ENCODE results near the gene RNF144A. TPM values are rescaled to one million over a fixed set of nuclear protein-coding genes. Genes with fewer than 3 reads are reported as not detected.
"Not testable (repeated sequence)": the region's sequence is repeated elsewhere in the genome, so short reads cannot be mapped to it uniquely, and the experiment has no call there.

Gene RNF144A
- total and polyA plus RNA-seq, 11 donors = 3.5 to 27.2 (median 11.9) TPM

DNA sequence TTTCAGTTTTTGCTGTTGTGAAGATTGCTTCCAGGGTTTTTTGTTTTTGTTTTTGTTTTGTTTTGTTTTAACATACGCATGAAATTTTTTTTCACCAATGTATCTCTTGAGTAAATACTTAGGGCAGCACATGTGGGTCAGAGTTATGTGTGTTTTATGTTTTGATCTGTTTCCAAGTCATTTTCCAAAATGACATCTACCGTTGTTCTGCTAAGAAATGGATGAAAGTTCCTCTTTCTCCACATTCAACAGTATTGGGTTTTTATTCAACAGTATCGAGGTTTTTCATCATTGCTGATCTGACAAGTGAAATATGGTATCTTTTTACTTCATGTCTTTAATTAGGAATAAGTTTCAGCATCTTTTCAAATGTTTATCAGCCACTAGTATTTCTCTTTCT lies 16.7 kb downstream of the RNF144A start:
- H3K4me1 ChIP-seq = peaks cover 0 to 74% (median 13%) of the 10 kb centered on the region in 12 donors
- intact Hi-C loops (cut with DNase I) = no loop called here

GRCh38 chr2:6934345-6934744 lies 17.1 kb downstream of the RNF144A start:
- Histone ChIP-seq H3K9me3 (no peaks in the 10 kb centered on the region), H3K4me1 (peaks cover 0 to 75% (median 11%) of the 10 kb centered on the region in 12 donors), H3K27me3 (no peaks in the 10 kb centered on the region), H3K27ac (no peak overlapping the region), H3K4me3 (no peak overlapping the region), H3K36me3 (no peaks in the 10 kb centered on the region)
- no peak for ATAC-seq
- 85 to 94% (median 91%) methylated on average over 1 of the region's 1 CpG for WGBS, 4 donors
- no peak for TF ChIP-seq POLR2A (IDR thresholded peaks at IDR 0.05)
- TF ChIP-seq, protein P1, sequence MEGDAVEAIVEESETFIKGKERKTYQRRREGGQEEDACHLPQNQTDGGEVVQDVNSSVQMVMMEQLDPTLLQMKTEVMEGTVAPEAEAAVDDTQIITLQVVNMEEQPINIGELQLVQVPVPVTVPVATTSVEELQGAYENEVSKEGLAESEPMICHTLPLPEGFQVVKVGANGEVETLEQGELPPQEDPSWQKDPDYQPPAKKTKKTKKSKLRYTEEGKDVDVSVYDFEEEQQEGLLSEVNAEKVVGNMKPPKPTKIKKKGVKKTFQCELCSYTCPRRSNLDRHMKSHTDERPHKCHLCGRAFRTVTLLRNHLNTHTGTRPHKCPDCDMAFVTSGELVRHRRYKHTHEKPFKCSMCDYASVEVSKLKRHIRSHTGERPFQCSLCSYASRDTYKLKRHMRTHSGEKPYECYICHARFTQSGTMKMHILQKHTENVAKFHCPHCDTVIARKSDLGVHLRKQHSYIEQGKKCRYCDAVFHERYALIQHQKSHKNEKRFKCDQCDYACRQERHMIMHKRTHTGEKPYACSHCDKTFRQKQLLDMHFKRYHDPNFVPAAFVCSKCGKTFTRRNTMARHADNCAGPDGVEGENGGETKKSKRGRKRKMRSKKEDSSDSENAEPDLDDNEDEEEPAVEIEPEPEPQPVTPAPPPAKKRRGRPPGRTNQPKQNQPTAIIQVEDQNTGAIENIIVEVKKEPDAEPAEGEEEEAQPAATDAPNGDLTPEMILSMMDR (IDR thresholded peaks at IDR 0.05) = no peak
- intact Hi-C loops (cut with DNase I) = no loop called here
- no peak for DNase-seq

More for the DNA sequence above, 16.7 kb downstream of the RNF144A start:
- Histone ChIP-seq H3K27ac (no peak overlapping the region), H3K27me3 (no peaks in the 10 kb centered on the region), H3K9me3 (no peaks in the 10 kb centered on the region), H3K36me3 (no peaks in the 10 kb centered on the region), H3K4me3 (no peak overlapping the region)
- DNase-seq (no peak), ATAC-seq (no peak)
- TF ChIP-seq, protein P1 (IDR thresholded peaks at IDR 0.05) = no peak
- TF ChIP-seq POLR2A (IDR thresholded peaks at IDR 0.05) = no peak
- 81 to 86% (median 86%) methylated on average over 3 of the region's 3 CpGs for WGBS, 4 donors

DNA sequence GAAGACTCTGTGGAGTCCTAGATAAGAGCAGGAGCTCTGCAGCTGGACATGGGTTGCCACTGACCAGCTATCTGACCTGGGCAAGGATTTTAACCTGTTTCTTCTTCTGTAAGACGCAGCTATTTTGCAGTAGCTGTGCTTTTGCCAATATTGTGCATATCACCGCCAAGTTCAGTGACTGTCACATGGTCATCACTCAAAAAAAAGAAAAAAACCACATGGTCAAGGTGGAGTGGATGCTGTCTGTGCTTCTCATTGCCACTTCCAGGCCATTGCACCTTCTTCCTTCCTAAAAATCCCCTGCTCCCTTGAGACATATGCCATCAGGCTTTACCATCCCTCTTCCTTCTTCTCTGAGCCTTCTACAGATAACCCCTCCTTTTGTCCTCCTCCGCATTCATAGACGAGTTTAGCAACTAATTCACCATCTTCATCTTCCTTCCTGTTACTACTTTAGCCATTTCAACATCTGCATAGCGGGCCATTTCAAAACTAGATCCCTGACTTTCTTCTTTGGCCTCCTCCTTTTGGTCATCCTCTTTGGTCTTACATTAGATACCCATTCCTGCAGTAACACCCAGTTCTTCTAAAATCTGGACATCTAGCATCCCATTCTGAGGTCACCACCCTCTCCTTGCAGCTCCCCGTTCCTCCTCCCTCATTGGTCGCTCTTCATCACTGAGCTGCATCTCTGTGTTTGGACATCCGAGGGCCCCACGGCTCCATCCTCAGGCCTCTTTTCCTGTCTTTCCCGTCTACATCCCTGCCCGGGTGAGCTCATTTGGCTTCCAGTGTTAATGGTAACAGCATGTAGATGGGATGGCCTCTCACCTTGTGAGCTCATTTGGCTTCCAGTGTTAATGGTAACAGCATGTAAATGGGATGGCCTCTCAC lies 17.8 kb downstream of the RNF144A start:
- Histone ChIP-seq H3K36me3 (no peaks in the 10 kb centered on the region), H3K4me1 (peaks cover 0 to 70% (median 6%) of the 10 kb centered on the region in 12 donors), H3K27ac (no peak overlapping the region), H3K9me3 (no peaks in the 10 kb centered on the region), H3K4me3 (no peak overlapping the region), H3K27me3 (no peaks in the 10 kb centered on the region)
- intact Hi-C loops (cut with DNase I) = no loop called here
- TF ChIP-seq, protein P1 (IDR thresholded peaks at IDR 0.05) = no peak
- no peak for TF ChIP-seq POLR2A (IDR thresholded peaks at IDR 0.05)
- no peak for DNase-seq
- no peak for ATAC-seq
- WGBS, 4 donors = 74 to 83% (median 79%) methylated on average over 11 of the region's 11 CpGs

GRCh38 chr2:6935652-6936020 lies 18.4 kb downstream of the RNF144A start:
- ATAC-seq; H3K36me3 ChIP-seq; H3K27ac ChIP-seq; H3K27me3 ChIP-seq; DNase-seq; H3K4me3 ChIP-seq; H3K9me3 ChIP-seq; intact Hi-C loops (cut with DNase I): not testable (repeated sequence)
- 84 to 92% (median 90%) methylated on average over 4 of the region's 4 CpGs for WGBS, 4 donors
- H3K4me1 ChIP-seq = peaks cover 0 to 64% (median 5%) of the 10 kb centered on the region in 12 donors
